ENCODE data around the gene DNAJC2.

Gene DNAJC2

GRCh38 chr7:103336761-103337160 lies 7.8 kb downstream of the DNAJC2 start:
- ChIA-PET POLR2A (no interaction called here), CTCF (no interaction called here)
- TF ChIP-seq NFRKB (IDR thresholded peaks at IDR 0.05) = no peak
- no peak for DNase-seq (ENCODE audit: extremely low spot score)

- ChIA-PET CTCF (no interaction called here), POLR2A (no interaction called here)
- no peak for DNase-seq (ENCODE audit: extremely low spot score)
- no peak for TF ChIP-seq L3MBTL2 (conservative IDR thresholded peaks at IDR 0.05)
- no peak for TF ChIP-seq FOXM1 (IDR thresholded peaks at IDR 0.05; ENCODE audit: borderline replicate concordance)
- no peak for TF ChIP-seq HDGF (IDR thresholded peaks at IDR 0.05; ENCODE audit: borderline replicate concordance)
- TF ChIP-seq ARNT (IDR thresholded peaks at IDR 0.05) = no peak
- no peak for TF ChIP-seq FOXA1 (IDR thresholded peaks at IDR 0.05)
- TF ChIP-seq FOXK2 (IDR thresholded peaks at IDR 0.05) = no peak
- TF ChIP-seq SP1 (IDR thresholded peaks at IDR 0.05) = no peak
- no peak for TF ChIP-seq CTBP1 (IDR thresholded peaks at IDR 0.05; ENCODE audit: borderline replicate concordance)
- TF ChIP-seq TARDBP (IDR thresholded peaks at IDR 0.05) = no peak
- TF ChIP-seq NFRKB (IDR thresholded peaks at IDR 0.05) = no peak
- no peak for TF ChIP-seq BHLHE40 (IDR thresholded peaks at IDR 0.05; ENCODE audit: borderline replicate concordance)
- TF ChIP-seq ELF4 (IDR thresholded peaks at IDR 0.05) = no peak
- no peak for TF ChIP-seq LEF1 (IDR thresholded peaks at IDR 0.05; ENCODE audit: borderline replicate concordance)
- no peak for TF ChIP-seq ZNF384 (IDR thresholded peaks at IDR 0.05)
- TF ChIP-seq SUZ12 (IDR thresholded peaks at IDR 0.05) = no peak
- TF ChIP-seq, protein P1, sequence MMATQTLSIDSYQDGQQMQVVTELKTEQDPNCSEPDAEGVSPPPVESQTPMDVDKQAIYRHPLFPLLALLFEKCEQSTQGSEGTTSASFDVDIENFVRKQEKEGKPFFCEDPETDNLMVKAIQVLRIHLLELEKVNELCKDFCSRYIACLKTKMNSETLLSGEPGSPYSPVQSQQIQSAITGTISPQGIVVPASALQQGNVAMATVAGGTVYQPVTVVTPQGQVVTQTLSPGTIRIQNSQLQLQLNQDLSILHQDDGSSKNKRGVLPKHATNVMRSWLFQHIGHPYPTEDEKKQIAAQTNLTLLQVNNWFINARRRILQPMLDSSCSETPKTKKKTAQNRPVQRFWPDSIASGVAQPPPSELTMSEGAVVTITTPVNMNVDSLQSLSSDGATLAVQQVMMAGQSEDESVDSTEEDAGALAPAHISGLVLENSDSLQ (IDR thresholded peaks at IDR 0.05) = no peak
Measured at GRCh38 chr7:103325744-103326143, 18.8 kb downstream of the DNAJC2 start.

DNA sequence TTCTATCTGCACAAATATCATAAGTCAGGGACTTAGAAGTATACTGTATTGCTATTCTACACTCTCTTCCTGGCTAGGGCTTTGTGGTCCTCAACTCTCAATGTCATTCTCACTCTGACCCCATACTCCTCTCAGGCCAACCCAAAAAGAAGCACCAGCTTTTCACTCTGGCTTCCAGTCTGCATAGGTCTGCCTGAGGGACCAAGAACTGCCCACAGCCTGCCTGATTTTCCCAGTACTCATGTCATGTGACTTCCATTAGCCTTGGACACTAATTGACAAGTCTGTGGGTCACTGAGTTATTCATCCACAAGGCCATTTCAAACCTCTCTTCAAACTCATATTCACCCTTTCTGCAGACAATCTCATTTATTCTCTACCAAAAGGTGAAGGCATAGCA lies 27.6 kb downstream of the DNAJC2 start:
- no peak for DNase-seq (ENCODE audit: extremely low spot score)
- CTCF ChIA-PET = no interaction called here
- POLR2A ChIA-PET = no interaction called here
- TF ChIP-seq ARNT (IDR thresholded peaks at IDR 0.05) (no peak), ELF4 (IDR thresholded peaks at IDR 0.05) (no peak), SUZ12 (IDR thresholded peaks at IDR 0.05) (no peak), LEF1 (IDR thresholded peaks at IDR 0.05; ENCODE audit: borderline replicate concordance) (no peak), FOXA1 (IDR thresholded peaks at IDR 0.05) (no peak), TARDBP (IDR thresholded peaks at IDR 0.05) (no peak), SP1 (IDR thresholded peaks at IDR 0.05) (no peak), FOXK2 (IDR thresholded peaks at IDR 0.05) (no peak), FOXM1 (IDR thresholded peaks at IDR 0.05; ENCODE audit: borderline replicate concordance) (no peak), L3MBTL2 (conservative IDR thresholded peaks at IDR 0.05) (no peak), BHLHE40 (IDR thresholded peaks at IDR 0.05; ENCODE audit: borderline replicate concordance) (no peak), ZNF384 (IDR thresholded peaks at IDR 0.05) (no peak)
- TF ChIP-seq, protein P1 (IDR thresholded peaks at IDR 0.05) = no peak

DNA sequence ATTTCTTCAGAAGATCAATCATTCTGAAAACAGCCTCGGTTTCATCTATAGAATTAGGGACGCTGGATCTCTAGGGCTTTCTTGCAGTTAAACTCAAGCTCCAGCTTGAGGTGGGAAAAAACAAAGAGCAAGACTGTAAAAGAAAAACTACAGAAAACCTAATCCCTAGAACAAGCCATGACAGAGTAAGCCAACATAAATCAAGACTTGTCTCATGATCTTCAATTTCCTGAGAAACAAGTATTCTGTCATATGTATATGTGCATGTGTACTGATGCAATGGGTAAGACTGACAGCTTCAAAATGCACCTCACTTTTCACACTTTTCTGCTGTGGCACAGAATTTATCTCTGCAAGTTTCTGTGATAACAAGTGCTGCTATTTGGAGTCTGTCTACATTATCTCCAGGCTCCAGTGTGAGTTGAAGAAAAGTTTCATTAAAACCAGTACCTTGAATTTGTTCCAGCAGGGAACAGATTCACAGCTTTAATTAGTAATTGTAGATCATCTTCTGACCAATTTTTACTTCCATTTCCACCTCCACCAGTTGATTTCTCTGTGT lies 28.1 kb downstream of the DNAJC2 start:
- CTCF ChIA-PET = no interaction called here
- DNase-seq (ENCODE audit: extremely low spot score) = no peak
- TF ChIP-seq HDGF (IDR thresholded peaks at IDR 0.05; ENCODE audit: borderline replicate concordance) (no peak), NFRKB (IDR thresholded peaks at IDR 0.05) (no peak), TARDBP (IDR thresholded peaks at IDR 0.05) (no peak), SP1 (IDR thresholded peaks at IDR 0.05) (no peak), L3MBTL2 (conservative IDR thresholded peaks at IDR 0.05) (no peak), FOXA1 (IDR thresholded peaks at IDR 0.05) (no peak), SUZ12 (IDR thresholded peaks at IDR 0.05) (no peak), LEF1 (IDR thresholded peaks at IDR 0.05; ENCODE audit: borderline replicate concordance) (no peak), FOXM1 (IDR thresholded peaks at IDR 0.05; ENCODE audit: borderline replicate concordance) (no peak), CTBP1 (IDR thresholded peaks at IDR 0.05; ENCODE audit: borderline replicate concordance) (no peak), ELF4 (IDR thresholded peaks at IDR 0.05) (no peak), BHLHE40 (IDR thresholded peaks at IDR 0.05; ENCODE audit: borderline replicate concordance) (no peak), FOXK2 (IDR thresholded peaks at IDR 0.05) (no peak), ARNT (IDR thresholded peaks at IDR 0.05) (no peak), ZNF384 (IDR thresholded peaks at IDR 0.05) (no peak)
- TF ChIP-seq, protein P1 (IDR thresholded peaks at IDR 0.05) = no peak
- POLR2A ChIA-PET = no interaction called here

GRCh38 chr7:103314852-103315251 lies 29.7 kb downstream of the DNAJC2 start:
- TF ChIP-seq TARDBP (IDR thresholded peaks at IDR 0.05) (no peak), HDGF (IDR thresholded peaks at IDR 0.05; ENCODE audit: borderline replicate concordance) (no peak)
- POLR2A ChIA-PET = no interaction called here
- DNase-seq (ENCODE audit: extremely low spot score) = no peak
- CTCF ChIA-PET = no interaction called here

DNA sequence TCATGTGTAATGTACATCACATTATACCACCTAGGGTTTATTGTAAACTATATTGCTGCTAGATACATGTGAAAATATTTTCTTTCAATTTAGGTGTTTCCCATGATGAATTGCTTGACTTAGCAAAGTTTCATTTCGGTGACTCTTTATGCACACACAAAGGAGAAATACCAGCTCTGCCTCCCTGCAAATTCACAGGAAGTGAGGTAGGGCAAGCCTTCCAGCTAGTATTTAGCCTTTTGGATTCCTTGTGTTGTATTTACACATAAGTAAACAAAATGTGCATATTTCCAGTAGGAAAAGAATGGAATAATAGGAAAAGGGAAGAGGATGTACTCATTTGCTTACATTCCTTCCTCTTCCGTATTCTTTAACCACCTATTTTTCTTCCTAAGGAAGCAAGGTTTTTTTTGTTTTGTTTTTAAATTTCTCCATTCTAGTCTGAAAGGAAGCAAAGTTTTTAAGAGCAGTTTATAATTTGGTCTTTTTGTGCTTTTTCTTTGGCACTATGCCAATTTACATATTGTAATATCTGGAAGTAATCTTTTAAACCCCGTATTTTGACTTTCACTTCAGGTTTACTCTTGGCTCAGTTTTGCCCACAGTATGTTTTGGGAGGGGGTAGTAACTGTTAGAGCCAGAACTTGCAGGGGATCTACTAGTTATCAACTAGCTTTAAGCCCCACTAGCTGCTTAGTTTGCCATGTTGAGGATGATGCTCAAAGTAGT lies 36.9 kb downstream of the DNAJC2 start:
- CTCF ChIA-PET = no interaction called here
- no peak for DNase-seq (ENCODE audit: extremely low spot score)
- TF ChIP-seq FOXK2 (IDR thresholded peaks at IDR 0.05) (no peak), L3MBTL2 (conservative IDR thresholded peaks at IDR 0.05) (no peak), FOXA1 (IDR thresholded peaks at IDR 0.05) (no peak), SP1 (IDR thresholded peaks at IDR 0.05) (no peak), ARNT (IDR thresholded peaks at IDR 0.05) (no peak), ZNF384 (IDR thresholded peaks at IDR 0.05) (no peak), TARDBP (IDR thresholded peaks at IDR 0.05) (no peak), NFRKB (IDR thresholded peaks at IDR 0.05) (no peak), FOXM1 (IDR thresholded peaks at IDR 0.05; ENCODE audit: borderline replicate concordance) (no peak)
- TF ChIP-seq, protein P1 (IDR thresholded peaks at IDR 0.05) = no peak
- POLR2A ChIA-PET = interaction anchor here (1.0 kb wide), 1 partner anchor 37 kb away, joined by 3 read pairs; the partner anchor contains the start of gene DNAJC2
